GM08714 (cell line): ENCODE results near the gene TMIGD3.

ENCODE experiments used
- H3K4me3 ChIP-seq: fragments of 200-500 bp; sonication (Bioruptor generic); 2 replicates; pipeline ENCODE4 v1.5.1; 2014; ENCODE audit warnings: mild to moderate bottlenecking, low read length, inconsistent platforms
- ZNF274 ChIP-seq: IDR thresholded peaks from 2 replicates; pipeline ENCODE4 v1.6.1; 2012; ENCODE audit warnings: mild to moderate bottlenecking, low read depth, low read length

Gene TMIGD3

GRCh38 chr1:111439461-111440351 lies 63.7 kb downstream of the TMIGD3 start:
- H3K4me3 ChIP-seq, result no peak overlapping the region
- no peak for TF ChIP-seq ZNF274

GRCh38 chr1:111436726-111437125 lies 66.7 kb downstream of the TMIGD3 start:
- no peak for TF ChIP-seq ZNF274
- no peak overlapping the region for H3K4me3 ChIP-seq
